K562 (cell line): ENCODE data around the gene PCID2. TPM values are rescaled to one million over a fixed set of nuclear protein-coding genes. Genes with fewer than 3 reads are reported as not detected.
A peak's percentile ranks its signal among the peaks of the same experiment; 100 is the strongest.

Experiments used
- CREBBP ChIP-seq: IDR thresholded peaks from one replicate; pipeline ENCODE4 v1.6.1; 2012; ENCODE audit warnings: low read depth, mild to moderate bottlenecking, control low read depth, inconsistent platforms, low read length
- DACH1 ChIP-seq: fragments of 450-650 bp; IDR thresholded peaks from 2 replicates; pipeline ENCODE4 v1.6.1; 2018; ENCODE audit not compliant: partially characterized antibody
- ESRRA ChIP-seq: fragments of 450-650 bp; IDR thresholded peaks from 2 replicates; pipeline ENCODE4 v1.6.1; 2014; ENCODE audit warnings: low read depth, mild to moderate bottlenecking, moderate library complexity, borderline replicate concordance
- FOS ChIP-seq: IDR thresholded peaks from 3 replicates; pipeline ENCODE4 v1.6.1; 2011; ENCODE audit not compliant: insufficient read length; ENCODE audit errors: extremely low read depth
- GTF2E2 ChIP-seq: fragments of 200-800 bp; sonication (Bioruptor generic); IDR thresholded peaks from 2 replicates; pipeline ENCODE4 v1.6.1; 2016; ENCODE audit warnings: missing genetic modification characterization, missing compliant biosample characterization
- HMGN3 ChIP-seq: IDR thresholded peaks from 2 replicates; pipeline ENCODE4 v1.6.1; 2011; ENCODE audit warnings: borderline replicate concordance, low read depth, mild to moderate bottlenecking, mixed read lengths, low read length; ENCODE audit not compliant: insufficient read length; ENCODE audit errors: extremely low read depth
- JUN ChIP-seq, 2 experiments: sonication (generic) in 1 of 2; formaldehyde crosslinking in 1 of 2; IDR thresholded peaks; 2 replicates each; pipeline versions ENCODE4 v1.6.1 to v1.8.0; 2012 to 2022; ENCODE audit warnings: borderline replicate concordance in 2 of 2, mild to moderate bottlenecking in 2 of 2, improper control_type of control experiment in 1 of 2, low read depth in 1 of 2, low read length in 1 of 2, missing genetic modification reagents in 1 of 2
- MEIS2 ChIP-seq: fragments of 450-650 bp; IDR thresholded peaks from 2 replicates; pipeline ENCODE4 v1.6.1; 2014; ENCODE audit warnings: mild to moderate bottlenecking; ENCODE audit not compliant: partially characterized antibody
- MTA2 ChIP-seq: fragments of 450-650 bp; IDR thresholded peaks from 2 replicates; pipeline ENCODE4 v1.6.1; 2016; ENCODE audit warnings: low read depth
- RFX1 ChIP-seq: fragments of 450-650 bp; IDR thresholded peaks from 2 replicates; pipeline ENCODE4 v1.6.1; 2016; ENCODE audit warnings: mild to moderate bottlenecking, moderate library complexity
- SMARCC2 ChIP-seq: fragments of 450-650 bp; IDR thresholded peaks from 2 replicates; pipeline ENCODE4 v1.6.1; 2017; ENCODE audit warnings: antibody characterized with exemption, moderate library complexity, mild to moderate bottlenecking, low read depth
- SNRNP70 ChIP-seq: fragments of 200-400 bp; formaldehyde crosslinking; optimal IDR thresholded peaks from 2 replicates; pipeline ENCODE3; 2017; ENCODE audit warnings: low read depth, low read length
- TAL1 ChIP-seq: fragments of 450-650 bp; IDR thresholded peaks from 2 replicates; pipeline ENCODE4 v1.6.1; 2016; ENCODE audit warnings: mild to moderate bottlenecking
- TRIM24 ChIP-seq, 2 experiments: fragments of 450-650 bp; IDR thresholded peaks; 2 replicates each; pipeline ENCODE4 v1.6.1; 2016
- ZBED1 ChIP-seq: IDR thresholded peaks from 2 replicates; pipeline ENCODE4 v1.6.1; 2014
- ZNF324 ChIP-seq: fragments of 250-450 bp; sonication (Bioruptor Pico); IDR thresholded peaks from 2 replicates; pipeline ENCODE4 v1.4.0; 2020; ENCODE audit warnings: mild to moderate bottlenecking
- polyA plus RNA-seq, 8 experiments: library from polyadenylated mRNA; depleted of rRNA in 4 of 8; stranded (reverse) in 5 of 8; unstranded in 3 of 8; fragments of >200 nt; fragmentation: Nextera tagmentation in 2 of 8; fragmentation: Illumina TruSeq in 1 of 8; extraction: Ambion mirVana in 2 of 8; extraction: Trizol in 1 of 8; gene quantifications; 2 replicates each; pipeline versions ENCODE4 v1.2.1 to v1.2.3, GENCODE V29; 2011 to 2014; ENCODE audit warnings: inconsistent platforms in 1 of 8, missing spikeins in 1 of 8
- total RNA-seq, 7 experiments: library from RNA; depleted of rRNA in 6 of 7; stranded (reverse); fragments of >200 nt in 6 of 7; fragmentation: Illumina TruSeq in 2 of 7; extraction: Trizol in 2 of 7; gene quantifications; 2 replicates each; pipeline versions ENCODE4 v1.2.1 to v1.2.3, GENCODE V29; 2011 to 2021; ENCODE audit warnings: low replicate concordance in 1 of 7
- TF ChIP-seq, protein P1 (sequence below), 2 experiments: fragments of 450-650 bp; IDR thresholded peaks; 2 replicates each; pipeline ENCODE4 v1.6.1; 2018; ENCODE audit warnings: mild to moderate bottlenecking in 2 of 2, low read depth in 1 of 2; ENCODE audit not compliant: partially characterized antibody in 2 of 2
- TF ChIP-seq, protein P2 (sequence below): fragments of 250-450 bp; sonication (Bioruptor Pico); IDR thresholded peaks from 2 replicates; pipeline ENCODE4 v1.5.1; 2021; ENCODE audit warnings: mild to moderate bottlenecking
- TF ChIP-seq, protein P3 (sequence below), 2 experiments: fragments of 150-350 bp in 1 of 2; IDR thresholded peaks; 2 replicates each; pipeline ENCODE4 v1.6.1; 2012 to 2016; ENCODE audit warnings: low read depth in 2 of 2, low read length in 2 of 2, mild to moderate bottlenecking in 1 of 2, moderate library complexity in 1 of 2

PCID2 gene
- total and polyA plus RNA-seq, 9 of the 15 experiments (the other 6 are each of a cell fraction or from before 2014, with no cell fraction given) = 39.6 to 117 (median 59.6) TPM

DNA sequence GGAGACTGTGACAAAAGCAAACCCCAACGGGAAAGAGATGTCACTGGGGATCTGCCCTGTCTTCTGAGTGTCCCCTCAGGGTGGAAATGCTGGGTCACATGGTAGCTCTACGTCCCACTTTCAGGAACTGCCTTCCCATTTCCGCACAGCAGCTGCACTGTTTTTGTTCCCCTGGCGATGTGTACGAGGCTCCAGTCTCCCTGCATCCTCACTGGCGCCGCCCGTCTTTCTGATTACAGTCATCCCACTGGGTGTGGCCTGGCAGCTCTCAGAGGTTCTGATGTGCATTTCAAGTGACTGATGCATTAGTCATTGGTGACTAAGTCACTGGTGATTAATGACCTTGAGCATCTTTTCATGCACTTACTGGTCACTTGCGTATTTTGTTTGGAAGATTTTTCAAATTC lies 21.2 kb downstream of the PCID2 start (continued):
- TF ChIP-seq, protein P1, sequence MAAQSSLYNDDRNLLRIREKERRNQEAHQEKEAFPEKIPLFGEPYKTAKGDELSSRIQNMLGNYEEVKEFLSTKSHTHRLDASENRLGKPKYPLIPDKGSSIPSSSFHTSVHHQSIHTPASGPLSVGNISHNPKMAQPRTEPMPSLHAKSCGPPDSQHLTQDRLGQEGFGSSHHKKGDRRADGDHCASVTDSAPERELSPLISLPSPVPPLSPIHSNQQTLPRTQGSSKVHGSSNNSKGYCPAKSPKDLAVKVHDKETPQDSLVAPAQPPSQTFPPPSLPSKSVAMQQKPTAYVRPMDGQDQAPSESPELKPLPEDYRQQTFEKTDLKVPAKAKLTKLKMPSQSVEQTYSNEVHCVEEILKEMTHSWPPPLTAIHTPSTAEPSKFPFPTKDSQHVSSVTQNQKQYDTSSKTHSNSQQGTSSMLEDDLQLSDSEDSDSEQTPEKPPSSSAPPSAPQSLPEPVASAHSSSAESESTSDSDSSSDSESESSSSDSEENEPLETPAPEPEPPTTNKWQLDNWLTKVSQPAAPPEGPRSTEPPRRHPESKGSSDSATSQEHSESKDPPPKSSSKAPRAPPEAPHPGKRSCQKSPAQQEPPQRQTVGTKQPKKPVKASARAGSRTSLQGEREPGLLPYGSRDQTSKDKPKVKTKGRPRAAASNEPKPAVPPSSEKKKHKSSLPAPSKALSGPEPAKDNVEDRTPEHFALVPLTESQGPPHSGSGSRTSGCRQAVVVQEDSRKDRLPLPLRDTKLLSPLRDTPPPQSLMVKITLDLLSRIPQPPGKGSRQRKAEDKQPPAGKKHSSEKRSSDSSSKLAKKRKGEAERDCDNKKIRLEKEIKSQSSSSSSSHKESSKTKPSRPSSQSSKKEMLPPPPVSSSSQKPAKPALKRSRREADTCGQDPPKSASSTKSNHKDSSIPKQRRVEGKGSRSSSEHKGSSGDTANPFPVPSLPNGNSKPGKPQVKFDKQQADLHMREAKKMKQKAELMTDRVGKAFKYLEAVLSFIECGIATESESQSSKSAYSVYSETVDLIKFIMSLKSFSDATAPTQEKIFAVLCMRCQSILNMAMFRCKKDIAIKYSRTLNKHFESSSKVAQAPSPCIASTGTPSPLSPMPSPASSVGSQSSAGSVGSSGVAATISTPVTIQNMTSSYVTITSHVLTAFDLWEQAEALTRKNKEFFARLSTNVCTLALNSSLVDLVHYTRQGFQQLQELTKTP (IDR thresholded peaks at IDR 0.05; ENCODE audit: low read depth in 1 of 2, partially characterized antibody in 2 of 2) = no peak
- TF ChIP-seq HMGN3 (no peak), SNRNP70 (no peak), ZBED1 (no peak), ZNF324 (CRISPR knock-in tag) (no peak), GTF2E2 (tag) (no peak), TRIM24 (IDR thresholded peaks at IDR 0.05) (peak in 1 of 2 experiments; percentile 41; a peak in 1 of 4 replicates), JUN (IDR thresholded peaks at IDR 0.05; ENCODE audit: borderline replicate concordance, low read depth, low read length) (peak; percentile 89), JUN (CRISPR knock-in tag; IDR thresholded peaks at IDR 0.05; ENCODE audit: borderline replicate concordance) (no peak), DACH1 (peak; percentile 43), CREBBP (no peak), MEIS2 (peak; percentile 94), FOS (peak; percentile 32), SMARCC2 (peak; percentile 49; the same call in 1 of the 2 replicates), MTA2 (no peak), TAL1 (no peak), RFX1 (peak; percentile 52), ESRRA (peak; percentile 45; the same call in 1 of the 2 replicates)
- TF ChIP-seq, protein P2, sequence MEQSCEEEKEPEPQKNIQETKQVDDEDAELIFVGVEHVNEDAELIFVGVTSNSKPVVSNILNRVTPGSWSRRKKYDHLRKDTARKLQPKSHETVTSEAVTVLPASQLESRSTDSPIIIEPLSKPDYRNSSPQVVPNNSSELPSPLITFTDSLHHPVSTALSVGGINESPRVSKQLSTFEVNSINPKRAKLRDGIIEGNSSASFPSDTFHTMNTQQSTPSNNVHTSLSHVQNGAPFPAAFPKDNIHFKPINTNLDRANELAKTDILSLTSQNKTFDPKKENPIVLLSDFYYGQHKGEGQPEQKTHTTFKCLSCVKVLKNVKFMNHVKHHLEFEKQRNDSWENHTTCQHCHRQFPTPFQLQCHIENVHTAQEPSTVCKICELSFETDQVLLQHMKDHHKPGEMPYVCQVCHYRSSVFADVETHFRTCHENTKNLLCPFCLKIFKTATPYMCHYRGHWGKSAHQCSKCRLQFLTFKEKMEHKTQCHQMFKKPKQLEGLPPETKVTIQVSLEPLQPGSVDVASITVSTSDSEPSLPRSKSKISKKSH = no peak
- TF ChIP-seq, protein P3, sequence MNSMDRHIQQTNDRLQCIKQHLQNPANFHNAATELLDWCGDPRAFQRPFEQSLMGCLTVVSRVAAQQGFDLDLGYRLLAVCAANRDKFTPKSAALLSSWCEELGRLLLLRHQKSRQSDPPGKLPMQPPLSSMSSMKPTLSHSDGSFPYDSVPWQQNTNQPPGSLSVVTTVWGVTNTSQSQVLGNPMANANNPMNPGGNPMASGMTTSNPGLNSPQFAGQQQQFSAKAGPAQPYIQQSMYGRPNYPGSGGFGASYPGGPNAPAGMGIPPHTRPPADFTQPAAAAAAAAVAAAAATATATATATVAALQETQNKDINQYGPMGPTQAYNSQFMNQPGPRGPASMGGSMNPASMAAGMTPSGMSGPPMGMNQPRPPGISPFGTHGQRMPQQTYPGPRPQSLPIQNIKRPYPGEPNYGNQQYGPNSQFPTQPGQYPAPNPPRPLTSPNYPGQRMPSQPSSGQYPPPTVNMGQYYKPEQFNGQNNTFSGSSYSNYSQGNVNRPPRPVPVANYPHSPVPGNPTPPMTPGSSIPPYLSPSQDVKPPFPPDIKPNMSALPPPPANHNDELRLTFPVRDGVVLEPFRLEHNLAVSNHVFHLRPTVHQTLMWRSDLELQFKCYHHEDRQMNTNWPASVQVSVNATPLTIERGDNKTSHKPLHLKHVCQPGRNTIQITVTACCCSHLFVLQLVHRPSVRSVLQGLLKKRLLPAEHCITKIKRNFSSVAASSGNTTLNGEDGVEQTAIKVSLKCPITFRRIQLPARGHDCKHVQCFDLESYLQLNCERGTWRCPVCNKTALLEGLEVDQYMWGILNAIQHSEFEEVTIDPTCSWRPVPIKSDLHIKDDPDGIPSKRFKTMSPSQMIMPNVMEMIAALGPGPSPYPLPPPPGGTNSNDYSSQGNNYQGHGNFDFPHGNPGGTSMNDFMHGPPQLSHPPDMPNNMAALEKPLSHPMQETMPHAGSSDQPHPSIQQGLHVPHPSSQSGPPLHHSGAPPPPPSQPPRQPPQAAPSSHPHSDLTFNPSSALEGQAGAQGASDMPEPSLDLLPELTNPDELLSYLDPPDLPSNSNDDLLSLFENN (IDR thresholded peaks at IDR 0.05; ENCODE audit: low read depth in 2 of 2, low read length in 2 of 2) = no peak
